GM12878 (cell line): Measurements from ENCODE around the gene IQGAP3. TPM values are rescaled to one million over a fixed set of nuclear protein-coding genes. Genes with fewer than 3 reads are reported as not detected.

Experiments
- ATAC-seq: fragments of 200-7000 bp; cut with Tn5 transposase; 3 replicates; pipeline ENCODE4 v1.9.1; 2020; ENCODE audit warnings: mild to moderate bottlenecking, moderate library complexity
- BruUV-seq: library from RNA; stranded (reverse); fragments of 400-500 nt; replicated peaks from 2 replicates; lab custom pipeline; 2021; lab: Mats Ljungman, UMichigan
- CTCF ChIA-PET: fragments of 300-600 bp; sonication (Branson Sonifier 250); formaldehyde crosslinking; extraction: SDS; loops from one replicate; lab custom pipeline; 2021; ENCODE audit warnings: inconsistent platforms; lab: Yijun Ruan, JAX
- POLR2A ChIA-PET: fragments of 350-600 bp; formaldehyde crosslinking; extraction: SDS; loops from one replicate; lab custom pipeline; 2021; ENCODE audit warnings: inconsistent platforms; lab: Charles Lee
- RAD21 ChIA-PET: fragments of 300-600 bp; sonication (Branson Sonifier 250); formaldehyde crosslinking; loops from one replicate; lab custom pipeline; 2023; ENCODE audit warnings: antibody characterized with exemption; ENCODE audit not compliant: unreplicated experiment; lab: Charles Lee
- SMC1A ChIA-PET: fragments of 300-600 bp; sonication (Branson Sonifier 250); formaldehyde crosslinking; loops from one replicate; lab custom pipeline; 2023; ENCODE audit not compliant: unreplicated experiment, uncharacterized antibody; lab: Charles Lee
- DNase-seq: peaks from one replicate; pipeline ENCODE4 v3.0.0-alpha.2; 2011; ENCODE audit warnings: low read depth, low spot score
- FAIRE-seq: peaks from 3 replicates; lab custom pipeline; 2011; peaks lifted over from hg19 to GRCh38; lab: Jason Lieb, UNC
- H2AFZ ChIP-seq: 2 replicates; pipeline ENCODE4 v1.6.0; 2011; ENCODE audit warnings: low read depth, low read length, control low read depth; ENCODE audit not compliant: control insufficient read depth
- H3K27ac ChIP-seq: 2 replicates; pipeline ENCODE4 v1.5.1; 2011; ENCODE audit warnings: control low read depth; ENCODE audit not compliant: control insufficient read depth, insufficient read depth
- H3K27me3 ChIP-seq, 2 experiments: replicated peaks in 1 of 2; 2 replicates each; pipeline versions ENCODE4 v1.6.0 to v1.6.1; 2011; ENCODE audit warnings: low read length in 1 of 2; ENCODE audit not compliant: control insufficient read depth in 2 of 2, insufficient read depth in 2 of 2
- H3K36me3 ChIP-seq, 2 experiments: 2 replicates each; pipeline ENCODE4 v1.5.1; 2011; ENCODE audit warnings: low read length in 1 of 2; ENCODE audit not compliant: control insufficient read depth in 2 of 2, insufficient read depth in 2 of 2
- H3K4me1 ChIP-seq: 2 replicates; pipeline ENCODE4 v1.6.1; 2011; ENCODE audit warnings: mild to moderate bottlenecking, low read length, moderate library complexity, mixed read lengths; ENCODE audit not compliant: control insufficient read depth, insufficient read depth
- H3K4me2 ChIP-seq: 2 replicates; pipeline ENCODE4 v1.6.0; 2011; ENCODE audit warnings: control low read depth; ENCODE audit not compliant: control insufficient read depth, insufficient read depth
- H3K4me3 ChIP-seq: fragments of 200-600 bp; sonication (generic); 2 replicates; pipeline ENCODE4 v1.5.1; 2016
- H3K79me2 ChIP-seq: 2 replicates; pipeline ENCODE4 v1.6.0; 2011; ENCODE audit warnings: low read length; ENCODE audit not compliant: control insufficient read depth, insufficient read depth
- H3K9ac ChIP-seq: 2 replicates; pipeline ENCODE4 v1.8.0; 2011; ENCODE audit warnings: low read length, control low read depth, mixed read lengths; ENCODE audit not compliant: control insufficient read depth, insufficient read depth
- H3K9me3 ChIP-seq: replicated peaks from 3 replicates; pipeline ENCODE4 v1.5.1; 2011; ENCODE audit warnings: mild to moderate bottlenecking, low read length; ENCODE audit not compliant: control insufficient read depth, insufficient read depth
- H4K20me1 ChIP-seq: 2 replicates; pipeline ENCODE4 v1.6.0; 2011; ENCODE audit not compliant: control insufficient read depth, insufficient read depth
- ETV6 ChIP-seq, 2 experiments: fragments of 450-650 bp in 1 of 2; IDR thresholded peaks in 1 of 2; conservative IDR thresholded peaks in 1 of 2; 2 replicates each; pipeline ENCODE4 v1.6.1; 2014; ENCODE audit warnings: antibody characterized with exemption in 1 of 2, borderline replicate concordance in 1 of 2, low read depth in 1 of 2, mild to moderate bottlenecking in 1 of 2, moderate library complexity in 1 of 2
- MEF2A ChIP-seq: IDR thresholded peaks from 2 replicates; pipeline ENCODE4 v1.6.1; 2011; ENCODE audit warnings: low read depth, mild to moderate bottlenecking, low read length, moderate library complexity; ENCODE audit not compliant: insufficient read depth
- SMARCA5 ChIP-seq: fragments of 450-650 bp; IDR thresholded peaks from 2 replicates; pipeline ENCODE4 v1.6.1; 2017; ENCODE audit warnings: mild to moderate bottlenecking
- SP1 ChIP-seq: IDR thresholded peaks from one replicate; pipeline ENCODE4 v1.6.1; 2011; ENCODE audit warnings: low read depth, low read length
- YBX1 ChIP-seq: fragments of 450-650 bp; IDR thresholded peaks from 2 replicates; pipeline ENCODE4 v1.6.1; 2016; ENCODE audit warnings: antibody characterized with exemption
- ZNF274 ChIP-seq: IDR thresholded peaks from one replicate; pipeline ENCODE4 v1.8.0; 2011; ENCODE audit not compliant: insufficient read length, insufficient read depth
- WGBS: methylation state at CpG from one replicate; pipeline ENCODE4 v1.1.6; 2016; ENCODE audit warnings: low lambda C conversion rate; ENCODE audit not compliant: insufficient replicate concordance, insufficient coverage; ENCODE audit errors: missing lambda C conversion rate; 5-methylcytosine and 5-hydroxymethylcytosine counted together
- in situ Hi-C: fragments of 300-500 bp; cut with MboI; formaldehyde crosslinking; loops from 9 replicates; pipeline ENCODE4 v1.14.3; 2018; ENCODE audit warnings: mixed read lengths
- intact Hi-C: fragments of 100-400 bp; cut with micrococcal nuclease; formaldehyde crosslinking; loops from one replicate; pipeline ENCODE4 v1.14.2; 2022; ENCODE audit not compliant: unreplicated experiment
- polyA plus RNA-seq, 11 experiments: library from polyadenylated mRNA; depleted of rRNA in 4 of 11; unstranded in 6 of 11; stranded (reverse) in 5 of 11; fragments of >200 nt; fragmentation: Nextera tagmentation in 4 of 11; fragmentation: Illumina TruSeq in 1 of 11; extraction: Ambion mirVana in 4 of 11; extraction: Trizol in 1 of 11; gene quantifications; 1 replicate in 1 of 11; 2 replicates in 10 of 11; pipeline versions ENCODE4 v1.2.1 to v1.2.3, GENCODE V29; 2011 to 2016; ENCODE audit warnings: inconsistent platforms in 2 of 11, missing spikeins in 2 of 11, low read depth in 1 of 11
- total RNA-seq, 4 experiments: library from RNA; depleted of rRNA in 3 of 4; stranded (reverse); fragments of >200 nt in 3 of 4; fragmentation: Illumina TruSeq in 1 of 4; extraction: Trizol in 1 of 4; gene quantifications; 2 replicates each; pipeline versions ENCODE4 v1.2.1 to v1.2.3, GENCODE V29; 2013 to 2021
- TF ChIP-seq, protein P1 (sequence below): IDR thresholded peaks from 2 replicates; pipeline ENCODE4 v1.6.1; 2011; ENCODE audit warnings: borderline replicate concordance, low read depth, mild to moderate bottlenecking, moderate library complexity, low read length; ENCODE audit not compliant: insufficient read depth, poor library complexity, severe bottlenecking
- TF ChIP-seq, protein P2 (sequence below): fragments of 450-650 bp; IDR thresholded peaks from 2 replicates; pipeline ENCODE4 v1.6.1; 2017; ENCODE audit warnings: antibody characterized with exemption, mild to moderate bottlenecking, moderate library complexity
- TF ChIP-seq, protein P3 (sequence below): IDR thresholded peaks from 2 replicates; pipeline ENCODE4 v1.6.1; 2011; ENCODE audit warnings: mild to moderate bottlenecking, low read depth, low read length, moderate library complexity; ENCODE audit not compliant: insufficient replicate concordance

IQGAP3 gene
- total and polyA plus RNA-seq, 10 of the 15 experiments (the other 5 are each of a cell fraction or from before 2014, with no cell fraction given) = 1.1 to 10.7 (median 7.9) TPM

DNA sequence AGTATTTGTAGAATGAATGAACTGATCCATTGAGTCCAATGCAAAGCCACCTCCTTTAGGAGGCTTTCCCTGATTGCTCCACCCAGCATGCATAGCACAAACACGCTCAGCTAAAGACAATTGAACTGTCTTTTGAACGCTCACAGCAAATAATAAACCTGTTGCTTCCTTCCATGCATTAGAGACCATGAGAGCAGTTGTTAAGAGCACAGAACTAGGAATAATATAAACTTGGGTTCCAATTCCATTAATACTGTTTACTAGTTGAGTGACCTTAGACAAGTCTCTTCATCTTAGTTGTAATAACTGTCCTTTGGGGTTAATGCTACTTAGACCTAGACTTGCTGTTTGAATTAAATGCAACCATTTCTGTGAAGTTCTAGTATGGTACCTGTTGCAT is 65.9 kb downstream of the IQGAP3 start:
- WGBS = 98% methylated on average over 2 of the region's 2 CpGs
- H2AFZ ChIP-seq = no peak overlapping the region
- ChIA-PET CTCF (interaction anchor here (1.1 to 3.3 kb wide), 4 partner anchors 18 to 98 kb away, joined by 3 to 24 read pairs (median 8); no protein-coding TSS in a partner anchor), SMC1A (interaction anchor here (1.0 to 16.4 kb wide), 3 partner anchors 17 to 65 kb away, joined by 3 to 460 read pairs (median 29); no protein-coding TSS in a partner anchor), RAD21 (interaction anchor here (1.0 to 4.7 kb wide), 4 partner anchors 8 to 25 kb away, joined by 3 to 80 read pairs (median 25); no protein-coding TSS in a partner anchor), POLR2A (interaction anchor here (2.1 to 17.1 kb wide), 2 partner anchors 11 to 16 kb away, joined by 11 to 630 read pairs; partner anchors contain the start of gene MEF2D)
- H3K27ac ChIP-seq = no peak overlapping the region
- FAIRE-seq (no peak), ATAC-seq (no peak), DNase-seq (no peak)
- H3K4me2 ChIP-seq = peak overlapping the region; percentile 68; the same call in 1 of the 2 replicates
- peaks cover 5% of the 10 kb centered on the region for H3K79me2 ChIP-seq
- no peak overlapping the region for H3K9ac ChIP-seq
- TF ChIP-seq, protein P1, sequence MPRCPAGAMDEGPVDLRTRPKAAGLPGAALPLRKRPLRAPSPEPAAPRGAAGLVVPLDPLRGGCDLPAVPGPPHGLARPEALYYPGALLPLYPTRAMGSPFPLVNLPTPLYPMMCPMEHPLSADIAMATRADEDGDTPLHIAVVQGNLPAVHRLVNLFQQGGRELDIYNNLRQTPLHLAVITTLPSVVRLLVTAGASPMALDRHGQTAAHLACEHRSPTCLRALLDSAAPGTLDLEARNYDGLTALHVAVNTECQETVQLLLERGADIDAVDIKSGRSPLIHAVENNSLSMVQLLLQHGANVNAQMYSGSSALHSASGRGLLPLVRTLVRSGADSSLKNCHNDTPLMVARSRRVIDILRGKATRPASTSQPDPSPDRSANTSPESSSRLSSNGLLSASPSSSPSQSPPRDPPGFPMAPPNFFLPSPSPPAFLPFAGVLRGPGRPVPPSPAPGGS = no peak
- TF ChIP-seq YBX1 (no peak), ETV6 (conservative IDR thresholded peaks at IDR 0.05 in 1 of 2, IDR thresholded peaks at IDR 0.05 in 1 of 2; ENCODE audit: borderline replicate concordance in 1 of 2, low read depth in 1 of 2) (no peak), SP1 (no peak), ZNF274 (no peak), SMARCA5 (no peak), MEF2A (no peak)
- TF ChIP-seq, protein P2, sequence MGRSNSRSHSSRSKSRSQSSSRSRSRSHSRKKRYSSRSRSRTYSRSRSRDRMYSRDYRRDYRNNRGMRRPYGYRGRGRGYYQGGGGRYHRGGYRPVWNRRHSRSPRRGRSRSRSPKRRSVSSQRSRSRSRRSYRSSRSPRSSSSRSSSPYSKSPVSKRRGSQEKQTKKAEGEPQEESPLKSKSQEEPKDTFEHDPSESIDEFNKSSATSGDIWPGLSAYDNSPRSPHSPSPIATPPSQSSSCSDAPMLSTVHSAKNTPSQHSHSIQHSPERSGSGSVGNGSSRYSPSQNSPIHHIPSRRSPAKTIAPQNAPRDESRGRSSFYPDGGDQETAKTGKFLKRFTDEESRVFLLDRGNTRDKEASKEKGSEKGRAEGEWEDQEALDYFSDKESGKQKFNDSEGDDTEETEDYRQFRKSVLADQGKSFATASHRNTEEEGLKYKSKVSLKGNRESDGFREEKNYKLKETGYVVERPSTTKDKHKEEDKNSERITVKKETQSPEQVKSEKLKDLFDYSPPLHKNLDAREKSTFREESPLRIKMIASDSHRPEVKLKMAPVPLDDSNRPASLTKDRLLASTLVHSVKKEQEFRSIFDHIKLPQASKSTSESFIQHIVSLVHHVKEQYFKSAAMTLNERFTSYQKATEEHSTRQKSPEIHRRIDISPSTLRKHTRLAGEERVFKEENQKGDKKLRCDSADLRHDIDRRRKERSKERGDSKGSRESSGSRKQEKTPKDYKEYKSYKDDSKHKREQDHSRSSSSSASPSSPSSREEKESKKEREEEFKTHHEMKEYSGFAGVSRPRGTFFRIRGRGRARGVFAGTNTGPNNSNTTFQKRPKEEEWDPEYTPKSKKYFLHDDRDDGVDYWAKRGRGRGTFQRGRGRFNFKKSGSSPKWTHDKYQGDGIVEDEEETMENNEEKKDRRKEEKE = no peak
- TF ChIP-seq, protein P3, sequence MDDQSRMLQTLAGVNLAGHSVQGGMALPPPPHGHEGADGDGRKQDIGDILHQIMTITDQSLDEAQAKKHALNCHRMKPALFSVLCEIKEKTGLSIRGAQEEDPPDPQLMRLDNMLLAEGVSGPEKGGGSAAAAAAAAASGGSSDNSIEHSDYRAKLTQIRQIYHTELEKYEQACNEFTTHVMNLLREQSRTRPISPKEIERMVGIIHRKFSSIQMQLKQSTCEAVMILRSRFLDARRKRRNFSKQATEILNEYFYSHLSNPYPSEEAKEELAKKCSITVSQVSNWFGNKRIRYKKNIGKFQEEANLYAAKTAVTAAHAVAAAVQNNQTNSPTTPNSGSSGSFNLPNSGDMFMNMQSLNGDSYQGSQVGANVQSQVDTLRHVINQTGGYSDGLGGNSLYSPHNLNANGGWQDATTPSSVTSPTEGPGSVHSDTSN = no peak
- no peaks in the 10 kb centered on the region for H4K20me1 ChIP-seq
- H3K4me1 ChIP-seq = peaks cover 56% of the 10 kb centered on the region
- H3K9me3 ChIP-seq = no peaks in the 10 kb centered on the region
- no peaks in the 10 kb centered on the region for H3K27me3 ChIP-seq
- H3K36me3 ChIP-seq = no peaks in the 10 kb centered on the region
- in situ Hi-C loops = no loop called here
- no peak overlapping the region for H3K4me3 ChIP-seq
- intact Hi-C loops = loop anchor here (5.0 to 10.0 kb wide), 2 partner anchors 96 to 238 kb away; partner anchors contain the start of genes GPATCH4 and MRPL24
- no TSS peak for BruUV-seq
